B cell (primary cell): ENCODE measurements around the gene DAB1. TPM values are rescaled to one million over a fixed set of nuclear protein-coding genes. Genes with fewer than 3 reads are reported as not detected.

Experiments
- ATAC-seq: fragments of 200-7000 bp; cut with Tn5 transposase; one replicate; pipeline ENCODE4 v1.10.0; 2021; ENCODE audit warnings: low read depth, mild to moderate bottlenecking, moderate number of reproducible peaks, moderate library complexity
- CTCF ChIA-PET: fragments of 350-600 bp; sonication (Branson Sonifier 250); formaldehyde crosslinking; loops from one replicate; lab custom pipeline; 2021; ENCODE audit warnings: antibody characterized with exemption, inconsistent platforms; lab: Charles Lee
- POLR2A ChIA-PET: fragments of 350-600 bp; sonication (Branson Sonifier 250); formaldehyde crosslinking; loops from one replicate; lab custom pipeline; 2021; ENCODE audit warnings: antibody characterized with exemption; lab: Charles Lee
- DNase-seq: peaks from one replicate; pipeline ENCODE4 v3.0.0; 2013
- H2AFZ ChIP-seq: 2 replicates; pipeline ENCODE4 v1.6.1; 2012; ENCODE audit warnings: mild to moderate bottlenecking, low read depth, low read length; ENCODE audit not compliant: insufficient read depth, poor library complexity, severe bottlenecking
- H3K27ac ChIP-seq, 2 donors: 1 replicate in 1 of 2; 2 replicates in 1 of 2; pipeline ENCODE4 v1.5.1; 2012 to 2013; ENCODE audit warnings: low read length in 2 of 2, mild to moderate bottlenecking in 2 of 2, moderate library complexity in 1 of 2
- H3K27me3 ChIP-seq, 4 experiments: fragments of 200-600 bp in 1 of 4; sonication (generic) in 1 of 4; replicated peaks in 1 of 4; 1 replicate in 2 of 4; 2 replicates in 2 of 4; pipeline versions ENCODE4 v1.6.1 to v1.7.0; 2013 to 2016; ENCODE audit warnings: low read length in 3 of 4, mild to moderate bottlenecking in 2 of 4, mixed read lengths in 1 of 4, moderate library complexity in 1 of 4; ENCODE audit not compliant: insufficient read depth in 4 of 4, control insufficient read depth in 3 of 4; ENCODE audit errors: control extremely low read depth in 1 of 4
- H3K36me3 ChIP-seq, 2 experiments: replicated peaks in 1 of 2; 1 replicate in 1 of 2; 2 replicates in 1 of 2; pipeline versions ENCODE4 v1.6.1 to v1.7.1; 2013; ENCODE audit warnings: low read length in 1 of 2; ENCODE audit not compliant: insufficient read depth in 2 of 2, control insufficient read depth in 1 of 2; ENCODE audit errors: control extremely low read depth in 1 of 2, extremely low read depth in 1 of 2
- H3K4me1 ChIP-seq, 2 donors: fragments of 200-600 bp in 1 of 2; sonication (generic) in 1 of 2; 1 replicate in 1 of 2; 2 replicates in 1 of 2; pipeline versions ENCODE4 v1.5.1 to v1.6.1; 2013 to 2017; ENCODE audit warnings: low read length in 2 of 2; ENCODE audit not compliant: control insufficient read depth in 2 of 2, insufficient read depth in 2 of 2
- H3K4me2 ChIP-seq: replicated peaks from 2 replicates; pipeline ENCODE3; 2012; ENCODE audit warnings: mild to moderate bottlenecking, low read depth, low read length; ENCODE audit not compliant: poor library complexity, severe bottlenecking
- H3K4me3 ChIP-seq, 5 experiments: fragments of 200-600 bp in 1 of 5; sonication (generic) in 1 of 5; 1 replicate in 3 of 5; 2 replicates in 2 of 5; pipeline versions ENCODE4 v1.5.1 to v1.7.0; 2011 to 2016; ENCODE audit warnings: low read length in 4 of 5, mild to moderate bottlenecking in 4 of 5, low read depth in 2 of 5, control low read depth in 1 of 5, moderate library complexity in 1 of 5; ENCODE audit not compliant: insufficient read depth in 1 of 5; ENCODE audit errors: control extremely low read depth in 1 of 5, extremely low read depth in 1 of 5
- H3K79me2 ChIP-seq: fragments of 200-600 bp; sonication (generic); one replicate; pipeline ENCODE4 v1.6.0; 2016; ENCODE audit warnings: low read length; ENCODE audit not compliant: control insufficient read depth, insufficient read depth
- H3K9ac ChIP-seq: fragments of 200-600 bp; sonication (generic); 2 replicates; pipeline ENCODE4 v1.6.1; 2017; ENCODE audit warnings: mild to moderate bottlenecking, low read length, moderate library complexity
- H3K9me3 ChIP-seq, 3 donors: one replicate each; pipeline versions ENCODE4 v1.6.1 to v1.7.1; 2013; ENCODE audit warnings: low read length in 2 of 3; ENCODE audit not compliant: control insufficient read depth in 2 of 3, insufficient read depth in 1 of 3; ENCODE audit errors: control extremely low read depth in 1 of 3
- H4K20me1 ChIP-seq: 2 replicates; pipeline ENCODE4 v1.6.0; 2012; ENCODE audit warnings: mild to moderate bottlenecking, low read length; ENCODE audit not compliant: insufficient read depth, control insufficient read depth, poor library complexity, severe bottlenecking
- H3K27ac Mint-ChIP-seq: one replicate; pipeline ENCODE4 v1.8.0; 2021; ENCODE audit warnings: mixed read lengths
- H3K27me3 Mint-ChIP-seq: one replicate; pipeline ENCODE4 v1.8.0; 2021; ENCODE audit warnings: mixed read lengths
- H3K4me1 Mint-ChIP-seq: one replicate; pipeline ENCODE4 v1.8.0; 2021; ENCODE audit warnings: mixed read lengths
- H3K4me3 Mint-ChIP-seq: one replicate; pipeline ENCODE4 v1.8.0; 2021; ENCODE audit warnings: mixed read lengths
- H3K9me3 Mint-ChIP-seq: one replicate; pipeline ENCODE4 v1.8.0; 2022; ENCODE audit warnings: mixed read lengths; ENCODE audit not compliant: insufficient read depth
- CTCF ChIP-seq: fragments of 200-600 bp; IDR thresholded peaks from one replicate; pipeline ENCODE4 v1.8.0; 2022; ENCODE audit warnings: antibody characterized with exemption, mild to moderate bottlenecking
- EZH2 ChIP-seq: IDR thresholded peaks from 2 replicates; pipeline ENCODE4 v1.6.1; 2012; ENCODE audit warnings: borderline replicate concordance, low read depth, mild to moderate bottlenecking, moderate library complexity, low read length; ENCODE audit not compliant: insufficient read depth, poor library complexity, severe bottlenecking
- WGBS: methylation state at CpG from one replicate; pipeline ENCODE4 v1.1.5; 2013; ENCODE audit warnings: missing lambda C conversion rate; ENCODE audit not compliant: insufficient coverage; 5-methylcytosine and 5-hydroxymethylcytosine counted together
- intact Hi-C: fragments of 100-400 bp; cut with micrococcal nuclease; formaldehyde crosslinking; loops from one replicate; pipeline ENCODE4 v1.10.0; 2022
- polyA plus RNA-seq: library from polyadenylated mRNA; depleted of rRNA; stranded (reverse); fragments of >200 nt; gene quantifications from 2 replicates; pipeline ENCODE4 v1.2.3, GENCODE V29; 2012
- total RNA-seq, 2 donors: library from RNA; stranded (reverse); fragments of 120-200 nt in 1 of 2; gene quantifications; 1 replicate in 1 of 2; 2 replicates in 1 of 2; pipeline versions ENCODE4 v1.2.3 to v1.2.4, GENCODE V29; 2013 to 2022

The DAB1 gene
- total and polyA plus RNA-seq, 2 donors (not counting 1 experiment from before 2014, with no cell fraction given), result not detected

- no peaks in the 10 kb centered on the region for H3K27me3 ChIP-seq
- TF ChIP-seq EZH2 (no peak), CTCF (no peak)
- H3K4me1 Mint-ChIP-seq, result no peaks in the 10 kb centered on the region
- no peaks in the 10 kb centered on the region for H3K27me3 Mint-ChIP-seq
- no peak overlapping the region for H3K4me3 ChIP-seq
- ChIA-PET CTCF (no interaction called here), POLR2A (no interaction called here)
- no peak overlapping the region for H3K4me2 ChIP-seq
- ATAC-seq (no peak), DNase-seq (no peak)
- no peaks in the 10 kb centered on the region for H3K9me3 ChIP-seq
- H3K4me3 Mint-ChIP-seq, result no peak overlapping the region
- H3K4me1 ChIP-seq, result no peaks in the 10 kb centered on the region
- intact Hi-C loops, result no loop called here
- no peak overlapping the region for H3K27ac Mint-ChIP-seq
- H3K9ac ChIP-seq, result no peak overlapping the region
- 100% methylated on average over 1 of the region's 3 CpGs for WGBS
- H3K9me3 Mint-ChIP-seq, result no peaks in the 10 kb centered on the region
- H3K79me2 ChIP-seq, result no peaks in the 10 kb centered on the region
- no peaks in the 10 kb centered on the region for H4K20me1 ChIP-seq
- H3K36me3 ChIP-seq, result no peaks in the 10 kb centered on the region
- no peak overlapping the region for H3K27ac ChIP-seq
- H2AFZ ChIP-seq, result no peak overlapping the region
These were observed 191.4 kb downstream of the DAB1 start for GRCh38 chr1:57232500-57232899.

- DNase-seq (no peak), ATAC-seq (no peak)
- WGBS, result no CpG with 5 or more reads among the region's 2 CpGs
- Histone ChIP-seq H4K20me1 (no peaks in the 10 kb centered on the region), H3K4me3 (no peak overlapping the region), H2AFZ (no peak overlapping the region), H3K4me1 (no peaks in the 10 kb centered on the region), H3K27ac (no peak overlapping the region), H3K27me3 (no peaks in the 10 kb centered on the region), H3K9me3 (no peaks in the 10 kb centered on the region), H3K79me2 (no peaks in the 10 kb centered on the region), H3K36me3 (no peaks in the 10 kb centered on the region), H3K4me2 (no peak overlapping the region), H3K9ac (no peak overlapping the region)
- H3K27ac Mint-ChIP-seq, result no peak overlapping the region
- H3K4me1 Mint-ChIP-seq, result no peaks in the 10 kb centered on the region
- intact Hi-C loops, result no loop called here
- no peaks in the 10 kb centered on the region for H3K27me3 Mint-ChIP-seq
- H3K9me3 Mint-ChIP-seq, result no peaks in the 10 kb centered on the region
- ChIA-PET CTCF (interaction anchor here (0.6 kb wide), 1 partner anchor 399 kb away, joined by 3 read pairs; no protein-coding TSS in a partner anchor), POLR2A (no interaction called here)
- TF ChIP-seq CTCF, result no peak
- no peak for TF ChIP-seq EZH2
- H3K4me3 Mint-ChIP-seq, result no peak overlapping the region
These were observed 193.9 kb downstream of the DAB1 start for GRCh38 chr1:57229998-57230397.
